Measurements from ENCODE around the gene ABCA3. TPM values are rescaled to one million over a fixed set of nuclear protein-coding genes. Genes with fewer than 3 reads are reported as not detected.

Gene ABCA3
- total RNA-seq, 1 donor from 2014 or later = 17.1 TPM

GRCh38 chr16:2280981-2281542 is 59.5 kb downstream of the ABCA3 start:
- H3K4me3 ChIP-seq (ENCODE audit: low read depth, low read length) = no peak overlapping the region
- no peak for TF ChIP-seq CTCF (conservative IDR thresholded peaks at IDR 0.05; ENCODE audit: low read depth, low read length)
- no peak for DNase-seq (ENCODE audit: low read depth)

- DNase-seq (ENCODE audit: low read depth) = no peak
- no peak overlapping the region for H3K4me3 ChIP-seq (ENCODE audit: low read depth, low read length)
These were observed 60.1 kb downstream of the ABCA3 start for GRCh38 chr16:2280461-2280860.

GRCh38 chr16:2278956-2279800 is 61.4 kb downstream of the ABCA3 start:
- no peak overlapping the region for H3K4me3 ChIP-seq (ENCODE audit: low read depth, low read length)
- TF ChIP-seq CTCF (conservative IDR thresholded peaks at IDR 0.05; ENCODE audit: low read depth, low read length) = no peak
- DNase-seq (ENCODE audit: low read depth) = no peak

More at GRCh38 chr16:2280461-2280860, 60.1 kb downstream of the ABCA3 start:
- TF ChIP-seq CTCF (conservative IDR thresholded peaks at IDR 0.05; ENCODE audit: low read depth, low read length) = no peak

GRCh38 chr16:2278272-2278608 is 62.3 kb downstream of the ABCA3 start:
- DNase-seq (ENCODE audit: low read depth) = no peak
- peak; percentile 10 for TF ChIP-seq CTCF (conservative IDR thresholded peaks at IDR 0.05; ENCODE audit: low read depth, low read length)
- H3K4me3 ChIP-seq (ENCODE audit: low read depth, low read length) = no peak overlapping the region

GRCh38 chr16:2277466-2278271 is 62.9 kb downstream of the ABCA3 start:
- no peak for DNase-seq (ENCODE audit: low read depth)
- TF ChIP-seq CTCF (conservative IDR thresholded peaks at IDR 0.05; ENCODE audit: low read depth, low read length) = no peak
- no peak overlapping the region for H3K4me3 ChIP-seq (ENCODE audit: low read depth, low read length)

GRCh38 chr16:2276368-2277195 is 63.9 kb downstream of the ABCA3 start:
- no peak for DNase-seq (ENCODE audit: low read depth)
- no peak for TF ChIP-seq CTCF (conservative IDR thresholded peaks at IDR 0.05; ENCODE audit: low read depth, low read length)
- no peak overlapping the region for H3K4me3 ChIP-seq (ENCODE audit: low read depth, low read length)
